CD14-positive monocyte (primary cell): ENCODE data around the gene ZDHHC19. TPM values are rescaled to one million over a fixed set of nuclear protein-coding genes. Genes with fewer than 3 reads are reported as not detected.

Experiments
- DNase-seq, 3 donors: peaks; one replicate each; pipeline ENCODE4 v3.0.0-alpha.2; 2011 to 2022
- H2AFZ ChIP-seq: 2 replicates; pipeline ENCODE4 v1.6.0; 2012; ENCODE audit warnings: mild to moderate bottlenecking, low read depth, low read length, inconsistent platforms; ENCODE audit not compliant: insufficient read depth, poor library complexity, severe bottlenecking
- H3K27ac ChIP-seq, 2 donors: 1 replicate in 1 of 2; 2 replicates in 1 of 2; pipeline ENCODE4 v1.5.1; 2012 to 2013; ENCODE audit warnings: low read length in 2 of 2, control low read depth in 1 of 2, inconsistent platforms in 1 of 2, low read depth in 1 of 2, mild to moderate bottlenecking in 1 of 2
- H3K27me3 ChIP-seq, 2 donors: one replicate each; pipeline versions ENCODE4 v1.6.0 to v1.6.1; 2011 to 2013; ENCODE audit warnings: low read length in 2 of 2; ENCODE audit not compliant: control insufficient read depth in 2 of 2, insufficient read depth in 2 of 2
- H3K36me3 ChIP-seq, 2 donors: replicated peaks in 1 of 2; 1 replicate in 1 of 2; 2 replicates in 1 of 2; pipeline versions ENCODE4 v1.5.1 to v1.6.1; 2012 to 2013; ENCODE audit warnings: low read length in 2 of 2, control low read depth in 1 of 2, inconsistent platforms in 1 of 2, mild to moderate bottlenecking in 1 of 2; ENCODE audit not compliant: insufficient read depth in 2 of 2, control insufficient read depth in 1 of 2
- H3K4me1 ChIP-seq, 2 donors: 1 replicate in 1 of 2; 2 replicates in 1 of 2; pipeline versions ENCODE4 v1.5.1 to v1.6.1; 2012 to 2013; ENCODE audit warnings: low read length in 2 of 2, control low read depth in 1 of 2, inconsistent platforms in 1 of 2, mild to moderate bottlenecking in 1 of 2, moderate library complexity in 1 of 2; ENCODE audit not compliant: insufficient read depth in 2 of 2, control insufficient read depth in 1 of 2
- H3K4me2 ChIP-seq: replicated peaks from 2 replicates; pipeline ENCODE3; 2012; ENCODE audit warnings: low read length, moderate library complexity, mild to moderate bottlenecking; ENCODE audit not compliant: poor library complexity, severe bottlenecking; ENCODE audit errors: extremely low read depth
- H3K4me3 ChIP-seq, 3 experiments: fragments of 200-600 bp in 1 of 3; sonication (generic) in 1 of 3; replicated peaks in 1 of 3; 1 replicate in 2 of 3; 2 replicates in 1 of 3; pipeline ENCODE4 v1.5.1; 2011 to 2013; ENCODE audit warnings: low read length in 3 of 3, mild to moderate bottlenecking in 3 of 3, control low read depth in 2 of 3, low read depth in 2 of 3, inconsistent platforms in 1 of 3, moderate library complexity in 1 of 3
- H3K79me2 ChIP-seq: 2 replicates; pipeline ENCODE4 v1.6.0; 2012; ENCODE audit warnings: mild to moderate bottlenecking, control low read depth, inconsistent platforms, low read length, moderate library complexity; ENCODE audit not compliant: insufficient read depth
- H3K9ac ChIP-seq: 2 replicates; pipeline ENCODE4 v1.6.0; 2017; ENCODE audit warnings: low read length, mild to moderate bottlenecking; ENCODE audit not compliant: insufficient read depth, poor library complexity, severe bottlenecking
- H3K9me3 ChIP-seq, 2 donors: replicated peaks in 1 of 2; 1 replicate in 1 of 2; 2 replicates in 1 of 2; pipeline versions ENCODE4 v1.5.1 to v1.6.1; 2012 to 2013; ENCODE audit warnings: low read length in 2 of 2, control low read depth in 1 of 2; ENCODE audit not compliant: control insufficient read depth in 1 of 2, insufficient read depth in 1 of 2
- H4K20me1 ChIP-seq: 2 replicates; pipeline ENCODE4 v1.6.0; 2012; ENCODE audit warnings: mild to moderate bottlenecking, low read length, control low read depth, moderate library complexity; ENCODE audit not compliant: insufficient read depth
- H3K27ac Mint-ChIP-seq, 7 donors: one replicate each; pipeline ENCODE4 v1.8.0; 2020; ENCODE audit warnings: mild to moderate bottlenecking in 7 of 7, mixed read lengths in 7 of 7, moderate library complexity in 6 of 7, inconsistent platforms in 2 of 7
- H3K27me3 Mint-ChIP-seq, 3 donors: one replicate each; pipeline ENCODE4 v1.8.0; 2021 to 2022; ENCODE audit warnings: low read depth in 3 of 3, mild to moderate bottlenecking in 3 of 3, mixed read lengths in 3 of 3, moderate library complexity in 3 of 3, inconsistent platforms in 1 of 3
- H3K36me3 Mint-ChIP-seq, 2 donors: one replicate each; pipeline ENCODE4 v1.8.0; 2020; ENCODE audit warnings: mixed read lengths in 2 of 2, inconsistent platforms in 1 of 2, mild to moderate bottlenecking in 1 of 2
- H3K4me1 Mint-ChIP-seq: one replicate; pipeline ENCODE4 v1.8.0; 2020; ENCODE audit warnings: mild to moderate bottlenecking, mixed read lengths
- H3K4me3 Mint-ChIP-seq, 2 donors: one replicate each; pipeline ENCODE4 v1.8.0; 2020; ENCODE audit warnings: mild to moderate bottlenecking in 2 of 2, mixed read lengths in 2 of 2, moderate library complexity in 1 of 2
- H3K9me3 Mint-ChIP-seq, 7 donors: one replicate each; pipeline ENCODE4 v1.8.0; 2020 to 2022; ENCODE audit warnings: mixed read lengths in 7 of 7, mild to moderate bottlenecking in 6 of 7, moderate library complexity in 6 of 7, inconsistent platforms in 2 of 7
- CTCF ChIP-seq: fragments of 200-600 bp; IDR thresholded peaks from one replicate; pipeline ENCODE4 v1.8.0; 2022; ENCODE audit warnings: antibody characterized with exemption, mild to moderate bottlenecking
- WGBS: methylation state at CpG from one replicate; pipeline ENCODE4 v1.1.5; 2013; ENCODE audit warnings: missing lambda C conversion rate; ENCODE audit not compliant: insufficient coverage; 5-methylcytosine and 5-hydroxymethylcytosine counted together
- intact Hi-C, 2 donors: fragments of 100-400 bp; cut with micrococcal nuclease; formaldehyde crosslinking; loops; one replicate each; pipeline versions ENCODE4 v1.15.0 to v1.15.1; 2023
- polyA plus RNA-seq, 3 donors: library from polyadenylated mRNA; depleted of rRNA in 1 of 3; unstranded in 2 of 3; stranded (reverse) in 1 of 3; fragments of 300-500 nt in 2 of 3; fragments of >200 nt in 1 of 3; fragmentation: Illumina TruSeq in 2 of 3; gene quantifications; 1 replicate in 2 of 3; 2 replicates in 1 of 3; pipeline ENCODE4 v1.2.3, GENCODE V29; 2012 to 2021

The ZDHHC19 gene
- polyA plus RNA-seq, 3 donors = not detected

DNA sequence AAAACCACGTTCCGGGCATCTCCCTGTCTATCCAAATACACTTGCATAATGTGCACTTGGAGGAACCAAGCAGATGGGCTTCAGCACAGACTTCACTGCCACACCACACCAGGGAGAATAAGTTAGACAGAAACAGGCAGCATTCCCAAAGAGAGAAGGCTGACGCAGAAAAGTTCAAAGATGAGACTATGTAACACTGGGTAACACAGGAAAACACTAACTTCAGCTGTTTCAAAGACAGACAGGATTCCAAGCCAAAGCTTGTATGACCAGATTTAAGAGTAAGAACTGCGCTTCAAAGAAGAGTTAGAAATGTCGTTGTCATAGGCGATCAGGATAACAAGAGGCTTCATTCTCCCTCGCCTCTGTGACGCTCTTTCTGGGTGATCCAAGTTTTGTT lies 25.0 kb upstream of the ZDHHC19 start:
- Histone ChIP-seq H3K27me3 (no peaks in the 10 kb centered on the region), H3K9ac (no peak overlapping the region), H3K27ac (no peak overlapping the region), H3K9me3 (no peaks in the 10 kb centered on the region), H3K4me1 (peaks cover 15 to 17% of the 10 kb centered on the region in 2 donors), H4K20me1 (peaks cover 6% of the 10 kb centered on the region), H3K36me3 (peaks cover 42 to 68% of the 10 kb centered on the region in 2 donors), H3K4me3 (no peak overlapping the region), H2AFZ (no peak overlapping the region), H3K4me2 (no peak overlapping the region), H3K79me2 (no peaks in the 10 kb centered on the region)
- H3K4me1 Mint-ChIP-seq = peaks cover 24% of the 10 kb centered on the region
- intact Hi-C loops = no loop called here
- no peak overlapping the region for H3K4me3 Mint-ChIP-seq
- TF ChIP-seq CTCF = no peak
- no peak for DNase-seq
- WGBS = 80% methylated on average over 1 of the region's 8 CpGs
- peaks cover 50 to 60% of the 10 kb centered on the region in 2 donors for H3K36me3 Mint-ChIP-seq
- H3K27me3 Mint-ChIP-seq = no peaks in the 10 kb centered on the region
- H3K27ac Mint-ChIP-seq = peak overlapping the region in 3 of 7 donors; percentile 9 to 61 (median 10)
- peaks cover 0 to 1% (median 0%) of the 10 kb centered on the region in 7 donors for H3K9me3 Mint-ChIP-seq

GRCh38 chr3:196235452-196236122 lies 24.4 kb upstream of the ZDHHC19 start:
- H3K4me1 ChIP-seq = peaks cover 15 to 17% of the 10 kb centered on the region in 2 donors
- Mint-ChIP-seq H3K27me3 (no peaks in the 10 kb centered on the region), H3K4me3 (no peak overlapping the region), H3K9me3 (peaks cover 0 to 1% (median 0%) of the 10 kb centered on the region in 7 donors), H3K4me1 (peaks cover 24% of the 10 kb centered on the region), H3K27ac (peak overlapping the region in 1 of 7 donors; percentile 61), H3K36me3 (peaks cover 47 to 56% of the 10 kb centered on the region in 2 donors)
- TF ChIP-seq CTCF = no peak
- no peak overlapping the region for H3K4me2 ChIP-seq
- intact Hi-C loops = no loop called here
- H3K36me3 ChIP-seq = peaks cover 38 to 62% of the 10 kb centered on the region in 2 donors
- H2AFZ ChIP-seq = no peak overlapping the region
- no peak overlapping the region for H3K27ac ChIP-seq
- no peak for DNase-seq
- H3K79me2 ChIP-seq = no peaks in the 10 kb centered on the region
- H3K9ac ChIP-seq = no peak overlapping the region
- H3K27me3 ChIP-seq = no peaks in the 10 kb centered on the region
- H4K20me1 ChIP-seq = peaks cover 6% of the 10 kb centered on the region
- H3K9me3 ChIP-seq = no peaks in the 10 kb centered on the region
- WGBS = 74% methylated on average over 9 of the region's 12 CpGs
- no peak overlapping the region for H3K4me3 ChIP-seq
